Superior temporal gyrus (tissue), 1 donor: ENCODE measurements around the gene SH3GL1.
A peak's percentile ranks its signal among the peaks of the same experiment; 100 is the strongest.

ENCODE experiments used
- DNase-seq: peaks from one replicate; pipeline ENCODE4 v3.0.0-alpha.2; 2016; ENCODE audit errors: extremely low spot score

The SH3GL1 gene

DNA sequence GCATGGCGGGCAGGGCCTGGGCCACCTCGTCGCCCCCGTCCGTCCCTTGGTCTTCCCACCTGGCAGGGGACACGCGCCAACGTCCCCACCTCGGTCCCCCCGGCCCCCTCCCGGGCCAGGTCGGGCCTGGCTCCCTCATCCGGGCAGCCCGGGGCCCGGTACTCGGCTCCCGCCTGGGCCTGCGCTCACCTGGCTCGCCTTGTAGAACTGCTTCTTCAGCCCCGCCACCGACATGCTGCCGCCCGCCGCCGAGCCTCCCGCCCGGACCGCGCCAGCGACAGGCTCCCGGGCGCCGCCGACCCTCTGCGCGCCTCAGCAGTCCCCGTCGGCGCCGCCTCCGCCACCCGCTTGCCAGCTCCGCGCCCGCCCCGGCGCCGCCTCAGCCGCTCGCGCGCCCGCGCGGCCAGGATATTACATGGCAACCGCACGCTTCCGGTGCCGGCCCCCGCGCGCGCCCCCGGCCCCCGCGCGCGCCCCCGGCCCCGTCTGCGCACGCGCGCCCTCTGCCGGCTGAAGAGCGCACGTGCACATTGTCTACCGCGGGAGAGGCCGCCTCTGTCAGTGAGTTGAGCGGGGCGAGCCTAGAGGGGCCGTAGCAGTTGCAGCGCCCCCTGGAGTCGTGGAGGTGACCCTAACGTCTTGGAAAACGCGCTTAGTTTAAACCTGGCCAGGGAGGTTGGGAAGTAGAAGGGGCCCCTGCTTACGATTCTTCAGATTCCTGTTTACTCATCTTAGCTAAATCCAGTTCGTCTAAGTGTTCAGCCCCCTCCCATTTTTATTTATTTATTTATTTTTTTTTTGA is at the start of gene SH3GL1:
Gene SH3GL1, minus strand, starts transcription at position 413 of the 802 bp plus-strand sequence. Its CDS starts 179 bp downstream, at position 234.
- DNase-seq, result peak; percentile 94

DNA sequence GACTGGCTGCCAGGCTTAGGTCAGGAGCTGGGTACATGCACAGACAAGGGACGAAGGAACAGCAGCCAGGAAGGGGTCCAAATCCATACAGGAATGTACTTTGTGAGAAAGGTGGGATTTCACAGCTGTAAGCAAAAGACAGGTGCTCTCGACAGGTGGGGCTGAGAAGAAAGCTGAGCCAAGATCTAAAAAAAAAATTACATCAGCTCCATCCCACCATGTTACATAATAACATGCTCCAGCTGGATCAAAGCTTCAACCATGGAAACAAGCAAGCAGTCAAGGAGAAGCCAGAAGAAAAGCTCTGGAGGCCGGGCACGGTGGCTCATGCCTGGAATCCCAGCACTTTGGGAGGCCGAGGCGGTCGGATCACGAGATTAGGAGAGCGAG is 49.3 kb upstream of the SH3GL1 start:
- no peak for DNase-seq

- DNase-seq, result peak; percentile 79
Measured at GRCh38 chr19:4449022-4449638, 48.8 kb upstream of the SH3GL1 start.

DNA sequence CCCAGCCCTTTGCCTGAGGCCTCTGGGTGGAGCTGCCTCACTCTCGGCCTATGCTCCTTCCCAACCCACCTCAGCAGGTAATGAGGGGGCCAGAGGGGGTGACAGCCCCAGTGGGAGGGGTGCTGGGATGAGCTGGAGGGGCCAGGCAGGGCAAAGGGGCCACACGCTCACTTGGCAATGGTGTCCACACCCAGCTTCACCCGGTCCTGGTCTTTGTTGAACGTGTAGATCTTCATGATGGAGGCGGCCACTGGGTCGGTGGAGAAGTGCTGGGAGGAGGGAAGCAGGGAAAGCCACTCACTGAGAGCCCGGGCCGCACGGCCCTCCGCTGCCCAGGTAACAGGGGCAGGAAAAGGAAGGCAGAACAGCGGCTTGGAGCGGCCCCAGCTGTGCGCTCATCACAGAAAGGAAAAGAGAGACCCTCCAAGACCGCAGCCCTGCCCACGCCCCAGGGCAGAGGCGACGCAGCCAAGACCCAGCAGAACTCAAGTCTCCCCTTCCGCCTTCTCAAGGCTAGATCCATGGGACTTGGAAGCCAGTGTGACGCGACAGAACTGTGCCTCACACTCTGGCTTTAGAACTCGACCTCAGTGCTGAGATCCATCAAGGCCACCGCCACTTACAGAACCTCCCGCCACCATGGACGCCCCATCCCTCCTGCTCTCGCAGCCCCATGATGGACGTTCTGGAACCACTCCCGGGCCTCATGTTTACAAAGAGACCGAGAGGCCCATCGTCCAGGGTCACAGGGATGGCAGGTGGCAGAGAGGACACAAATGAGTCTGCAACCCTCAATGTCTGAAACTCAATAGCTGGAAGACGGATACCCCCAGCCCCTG is 48.0 kb upstream of the SH3GL1 start:
- DNase-seq, result no peak

DNA sequence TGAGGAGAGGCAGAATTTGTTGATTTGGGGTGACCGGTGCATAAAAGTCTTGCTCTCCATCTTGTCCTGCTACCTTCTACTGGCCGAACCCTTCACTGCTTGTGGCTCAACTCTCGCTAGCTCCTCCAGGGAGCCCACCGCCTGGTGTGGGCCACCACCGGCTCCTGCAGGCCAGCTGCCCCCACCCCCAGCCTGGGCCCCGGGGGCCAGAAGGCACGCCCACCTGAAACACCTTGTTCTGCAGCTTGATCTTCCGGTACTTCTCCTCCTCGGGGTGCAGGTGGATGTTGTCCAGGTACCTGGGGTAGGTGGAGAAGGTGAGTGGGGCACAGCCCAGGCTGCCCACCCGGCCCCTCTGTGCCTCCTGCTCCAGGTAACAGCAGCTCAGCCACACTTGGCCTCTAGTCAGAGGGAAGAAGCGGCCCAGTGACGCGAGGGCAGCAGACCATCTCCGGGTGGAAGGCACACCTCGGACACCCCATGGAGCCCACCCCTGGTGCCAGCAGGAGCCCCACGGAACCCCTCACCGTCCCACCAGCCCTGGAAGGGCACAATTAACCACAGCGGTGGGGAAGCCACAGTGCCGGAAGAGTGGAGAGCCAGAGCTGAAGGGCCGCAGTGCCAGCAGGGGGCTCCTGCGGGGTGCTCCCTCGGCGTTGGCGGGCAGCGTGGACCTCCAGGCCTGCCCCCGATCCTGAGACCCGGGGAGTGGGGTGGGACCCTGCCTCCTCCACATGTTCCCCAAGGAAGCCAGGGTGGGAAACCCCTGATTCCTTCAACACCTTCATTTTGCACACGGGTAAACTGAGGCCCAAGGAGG is 47.2 kb upstream of the SH3GL1 start:
- no peak for DNase-seq

DNA sequence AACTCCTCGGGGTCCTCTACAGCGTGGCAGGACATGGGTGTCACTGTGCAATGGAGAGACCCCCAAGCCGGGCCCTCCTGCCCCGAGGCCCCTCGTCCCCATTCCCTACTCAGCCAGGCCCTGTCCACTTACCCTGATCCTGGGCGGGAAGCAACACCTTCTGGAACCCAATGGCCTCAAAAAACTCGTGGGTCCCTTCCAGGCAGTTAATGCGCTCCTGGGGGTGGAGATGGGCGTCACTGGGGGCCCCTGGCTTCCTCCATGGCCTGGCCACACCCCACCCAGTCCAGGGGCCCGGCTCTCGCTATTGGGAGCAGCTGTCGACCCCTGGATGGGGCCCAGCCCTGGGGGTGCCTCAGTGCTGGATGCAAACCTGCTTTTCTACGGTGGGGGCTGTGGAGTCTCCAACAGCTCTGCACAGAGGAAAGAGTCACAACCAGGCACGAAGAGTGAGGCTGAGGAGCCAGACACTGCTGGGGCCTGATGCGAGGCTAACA is 46.4 kb upstream of the SH3GL1 start:
- no peak for DNase-seq

DNA sequence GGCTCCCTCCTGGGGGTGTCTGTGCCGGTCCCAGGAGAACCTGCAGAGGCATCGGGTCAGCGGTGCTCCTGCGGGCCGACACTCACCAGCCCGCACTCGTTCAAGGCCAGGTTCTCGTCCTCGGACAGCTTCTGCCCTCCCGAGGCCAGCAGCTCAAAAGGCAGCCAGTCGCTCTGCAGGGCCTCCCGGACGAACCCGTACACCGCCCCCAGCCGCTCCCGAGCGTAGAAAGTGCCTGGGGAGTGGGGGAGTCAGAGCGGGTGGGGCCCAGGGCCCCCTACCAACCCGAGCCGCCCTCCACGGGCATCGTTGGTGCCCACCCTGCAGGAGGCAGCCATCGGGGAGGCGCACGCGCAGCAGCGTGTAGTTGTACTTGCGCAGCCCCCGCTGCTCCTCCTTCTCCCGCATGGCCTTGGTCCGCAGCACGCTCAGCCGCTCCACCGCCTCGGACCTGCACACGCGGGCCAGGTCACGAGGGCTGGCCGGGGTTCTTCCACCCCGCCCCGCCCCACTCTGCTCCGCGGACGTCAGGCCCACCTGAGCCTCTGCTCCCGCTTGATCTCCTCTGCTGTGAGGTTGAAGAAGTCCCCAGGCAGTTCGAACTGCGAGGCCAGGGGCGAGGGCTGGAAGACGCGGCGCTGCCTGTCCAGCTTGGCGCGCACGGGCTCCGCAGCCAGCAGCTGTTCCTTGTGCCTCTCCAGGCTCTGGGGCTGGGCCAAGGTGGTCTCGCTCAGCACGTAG is 45.8 kb upstream of the SH3GL1 start:
- DNase-seq, result no peak

GRCh38 chr19:4444765-4445741 is 44.7 kb upstream of the SH3GL1 start:
- DNase-seq, result no peak

- no peak for DNase-seq
Measured at GRCh38 chr19:4443966-4444764, 43.8 kb upstream of the SH3GL1 start.

DNA sequence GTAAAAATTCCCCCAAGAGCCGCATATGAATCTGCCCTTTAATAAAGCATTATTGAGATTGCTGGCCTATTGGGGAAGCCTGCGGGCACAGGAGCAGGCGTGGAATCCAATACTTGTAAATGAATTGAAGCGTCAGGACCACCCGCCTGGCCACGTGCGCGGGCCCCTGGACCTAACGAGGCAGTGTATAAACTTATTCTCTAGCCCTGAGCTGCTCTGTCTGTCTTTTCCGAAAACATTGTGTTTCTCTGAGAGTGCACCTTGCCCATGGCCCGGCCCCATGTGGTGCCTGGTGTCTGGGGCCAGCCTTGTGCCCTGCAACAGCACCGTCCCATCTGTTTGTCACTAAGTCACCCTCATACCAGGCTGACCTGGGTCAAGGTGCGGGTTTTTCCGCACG is 42.8 kb upstream of the SH3GL1 start:
- no peak for DNase-seq

- DNase-seq, result no peak
Measured at GRCh38 chr19:4442819-4443146, 42.4 kb upstream of the SH3GL1 start.

DNA sequence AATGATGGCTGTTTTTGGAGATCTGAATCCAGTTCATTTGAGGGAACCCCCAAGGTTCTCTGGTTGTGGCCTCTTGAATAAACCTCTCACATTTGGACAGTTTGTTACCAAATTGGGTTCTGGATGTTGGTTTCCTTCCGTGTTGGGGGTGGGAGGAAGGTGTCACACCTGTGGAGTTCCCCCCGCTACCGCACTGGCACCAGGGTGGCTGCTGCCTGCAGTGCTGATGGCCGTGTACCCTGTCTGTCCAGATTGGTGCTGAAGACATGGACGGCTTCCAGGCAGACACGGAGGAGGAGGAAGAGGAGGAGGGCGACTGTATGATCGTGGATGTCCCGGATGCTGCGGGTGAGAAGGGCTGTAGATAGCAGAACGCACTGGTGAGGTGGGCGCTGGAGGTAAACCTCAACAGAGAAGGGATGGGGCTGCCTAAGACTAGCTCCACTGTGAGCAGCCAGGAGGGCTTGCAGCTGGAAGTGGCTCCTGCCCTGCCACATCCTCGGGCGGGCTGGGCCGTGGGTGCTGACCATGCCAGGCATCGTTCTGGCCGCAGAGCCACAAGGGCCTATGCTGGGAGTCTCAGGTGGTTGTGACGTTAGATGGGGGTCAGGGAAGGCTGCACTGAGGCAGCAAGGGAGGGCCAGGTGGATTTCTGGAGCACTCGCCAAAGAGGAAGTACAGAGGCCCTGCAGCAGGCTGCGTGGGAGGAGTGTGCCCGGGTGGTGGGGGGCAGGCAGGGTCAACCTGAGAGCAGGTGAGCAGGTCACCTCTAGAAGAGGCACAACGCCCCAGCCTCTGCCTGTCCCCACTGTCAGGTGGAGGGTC is 41.9 kb upstream of the SH3GL1 start:
- no peak for DNase-seq

DNA sequence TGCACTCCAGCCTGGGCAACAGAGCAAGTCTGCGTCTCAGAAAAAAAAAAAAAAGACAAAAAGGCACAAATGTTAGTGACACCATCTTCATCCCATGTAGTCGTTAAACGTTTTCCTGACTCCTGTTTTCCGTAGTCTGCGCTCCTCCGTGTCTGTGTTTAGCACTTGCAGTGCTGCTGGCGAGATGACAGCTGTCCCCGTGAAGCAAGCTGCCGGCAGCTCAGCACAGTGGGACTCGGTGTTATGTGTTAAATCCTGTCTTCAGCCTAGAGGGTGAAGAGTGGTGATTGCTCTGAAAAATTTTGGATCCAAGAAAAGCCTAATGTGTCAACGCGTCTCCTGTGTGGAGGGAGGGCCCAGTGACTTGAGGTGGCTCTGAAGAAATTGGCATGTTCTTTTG is 38.9 kb upstream of the SH3GL1 start:
- peak; percentile 68 for DNase-seq

- DNase-seq, result no peak
Measured at GRCh38 chr19:4437103-4437502, 36.8 kb upstream of the SH3GL1 start.

DNA sequence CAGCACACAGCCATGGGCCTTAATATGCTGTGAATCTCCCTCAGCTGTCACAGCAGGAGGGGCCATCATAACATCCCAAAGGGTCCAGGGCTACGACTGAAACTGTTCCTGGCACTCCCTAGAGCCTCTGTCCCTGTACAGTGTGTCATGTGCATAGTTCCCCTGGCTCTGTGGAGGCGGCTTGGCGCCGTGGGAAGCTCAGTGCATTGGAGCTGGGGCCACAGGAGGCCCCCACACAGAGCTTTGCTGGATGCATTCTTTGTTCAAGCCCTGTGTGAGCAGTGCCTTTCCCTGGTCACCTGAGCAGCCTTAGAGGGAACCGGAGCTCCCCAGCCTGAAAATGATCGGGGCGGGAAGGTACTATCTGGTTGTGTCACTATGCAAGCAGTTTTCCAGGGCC is 35.9 kb upstream of the SH3GL1 start:
- no peak for DNase-seq

DNA sequence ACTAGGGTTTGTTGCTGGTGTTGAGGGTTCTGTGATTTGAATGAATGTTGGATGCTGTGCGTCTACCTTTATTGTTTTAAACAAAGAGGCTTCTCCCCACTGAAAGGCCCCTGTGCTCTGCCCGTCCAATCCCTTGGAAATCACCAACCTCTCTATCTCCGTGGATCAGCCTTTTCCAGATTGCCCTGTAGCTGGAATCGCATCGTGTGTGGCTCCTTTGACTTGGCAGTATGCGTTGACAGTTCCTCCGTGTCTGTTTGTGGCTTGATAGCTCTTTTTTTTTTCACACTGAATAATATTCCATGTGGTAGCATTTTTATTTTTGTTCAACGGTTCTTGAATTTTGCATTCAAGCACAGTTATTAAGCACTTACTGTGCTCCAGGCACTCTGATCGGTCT is 34.0 kb upstream of the SH3GL1 start:
- DNase-seq, result peak; percentile 33

DNA sequence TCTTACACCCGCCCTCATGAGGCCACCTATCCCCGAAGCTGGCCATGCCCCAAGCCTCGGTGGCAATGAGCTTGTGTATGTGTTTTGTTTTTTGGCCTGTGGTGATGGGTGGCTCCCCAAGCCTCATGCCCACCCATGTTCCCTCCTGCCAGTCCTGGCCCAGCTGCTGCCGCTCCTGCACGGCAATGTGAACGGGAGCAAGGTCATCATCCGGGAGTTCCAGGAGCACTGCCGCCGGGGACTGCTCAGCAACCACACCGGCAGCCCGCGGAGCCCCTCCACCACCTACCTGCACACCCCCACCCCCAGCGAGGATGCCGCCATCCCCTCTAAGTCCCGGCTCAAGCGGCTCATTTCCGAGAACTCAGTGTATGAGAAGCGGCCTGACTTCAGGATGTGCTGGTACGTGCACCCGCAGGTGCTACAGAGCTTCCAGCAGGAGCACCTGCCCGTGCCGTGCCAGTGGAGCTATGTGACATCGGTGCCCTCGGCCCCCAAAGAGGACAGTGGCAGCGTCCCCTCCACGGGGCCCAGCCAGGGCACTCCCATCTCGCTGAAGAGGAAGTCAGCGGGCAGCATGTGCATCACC is 32.7 kb upstream of the SH3GL1 start:
- DNase-seq, result no peak
